Stimulated activated CD8-positive, alpha-beta memory T cell treated with anti-CD3 and anti-CD28 coated beads, Interleukin-2, amount 100 ng/mL, for 1 hour (primary cell): ENCODE measurements around the gene FOXJ2.
"Not testable (repeated sequence)": the region's sequence is repeated elsewhere in the genome, so short reads cannot be mapped to it uniquely, and the experiment has no call there.

ENCODE experiments used
- DNase-seq, 2 donors: peaks; one replicate each; pipeline ENCODE4 v3.0.0-alpha.2; 2020; ENCODE audit warnings: low read depth in 2 of 2

FOXJ2 gene

DNA sequence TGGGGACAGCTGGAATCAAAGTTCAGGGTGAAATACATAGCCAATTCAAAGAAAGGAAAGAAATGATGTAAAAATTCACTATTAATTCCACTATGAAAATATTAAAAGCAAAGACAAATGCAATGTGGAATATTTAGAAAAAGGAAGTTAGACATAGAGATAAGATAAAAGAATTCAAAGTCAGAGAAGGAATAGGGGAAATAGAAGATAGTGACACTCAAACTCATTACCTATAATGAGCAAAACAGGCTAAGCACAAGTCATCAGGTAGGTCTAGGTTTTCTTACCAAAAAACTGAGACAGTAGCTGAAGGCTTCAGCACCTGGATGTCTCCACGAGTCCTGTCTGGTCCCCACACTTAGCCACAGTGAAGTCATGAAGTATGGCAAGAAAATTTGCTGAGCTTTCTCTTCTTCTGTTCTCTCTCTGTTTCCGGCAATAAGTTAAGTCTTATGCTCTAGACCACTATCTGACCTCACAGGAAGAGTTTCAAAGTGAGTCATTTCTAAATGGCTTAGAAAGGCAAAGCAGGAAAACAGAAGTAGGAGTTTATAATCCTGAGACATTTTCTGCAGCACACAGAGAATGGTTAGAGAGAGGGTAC lies 33.6 kb downstream of the FOXJ2 start, which contains the start of gene C3AR1:
C3AR1 (minus strand) TSS at position 369 of the 604 bp plus-strand sequence. CDS start 6,174 bp downstream, outside the sequence.
- DNase-seq, result peak in 1 of 2 donors; percentile 7

DNA sequence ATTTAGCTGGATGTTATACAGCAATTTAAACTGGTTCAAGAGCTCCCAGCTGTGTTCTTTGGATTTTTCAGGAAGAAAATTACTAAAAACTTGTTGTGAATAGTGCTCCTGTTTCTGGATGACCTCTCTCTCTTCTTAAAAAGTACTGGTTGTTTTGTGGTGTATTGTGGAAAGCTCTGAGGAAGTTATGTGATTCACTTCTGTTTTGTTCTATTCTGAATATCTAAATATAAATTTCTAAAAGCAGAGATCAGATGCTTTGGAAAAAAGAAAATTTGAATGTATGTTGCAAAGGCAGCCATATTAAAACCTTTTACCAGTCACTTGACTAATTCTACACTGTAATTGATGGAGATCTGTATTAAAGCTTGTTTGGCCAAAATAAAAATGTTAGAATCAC lies 37.1 kb downstream of the FOXJ2 start:
- no peak for DNase-seq

DNA sequence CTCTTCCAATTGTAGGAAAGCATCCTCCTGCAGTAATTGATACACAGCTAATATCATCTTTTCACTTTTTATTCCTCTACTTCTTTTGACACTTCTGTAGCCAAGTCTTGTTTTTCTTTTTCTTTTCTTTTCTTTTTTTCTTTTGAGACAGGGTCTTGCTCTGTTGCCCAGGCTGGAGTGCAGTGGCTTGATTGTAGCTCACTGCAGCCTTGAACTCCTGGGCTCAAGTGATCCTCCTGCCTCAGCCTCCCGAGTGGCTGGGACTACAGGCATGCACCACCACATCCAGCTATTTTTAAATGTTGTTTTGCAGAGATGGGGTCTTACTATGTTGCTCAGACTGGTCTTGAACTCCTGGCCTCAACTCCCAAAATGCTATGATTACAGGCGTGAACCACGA lies 39.3 kb downstream of the FOXJ2 start:
- not testable (repeated sequence) for DNase-seq

DNA sequence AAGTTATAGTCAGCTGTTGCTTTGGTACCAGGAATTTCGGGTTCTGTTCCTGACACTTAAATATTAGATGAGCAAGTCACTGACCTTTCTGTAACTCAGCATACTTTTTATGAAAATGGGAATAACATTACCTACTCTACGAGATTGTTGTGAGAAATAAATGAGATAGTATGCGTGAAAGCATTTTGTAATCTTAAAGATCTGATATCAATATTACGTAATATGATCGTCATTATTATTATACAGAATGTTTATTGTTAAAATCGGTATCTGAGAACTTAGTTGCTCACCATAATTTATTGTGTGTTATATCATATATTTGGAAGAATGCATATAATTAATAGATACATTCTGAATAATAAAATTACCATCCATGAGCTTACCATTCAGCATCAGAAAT lies 43.4 kb downstream of the FOXJ2 start:
- DNase-seq, result no peak

DNA sequence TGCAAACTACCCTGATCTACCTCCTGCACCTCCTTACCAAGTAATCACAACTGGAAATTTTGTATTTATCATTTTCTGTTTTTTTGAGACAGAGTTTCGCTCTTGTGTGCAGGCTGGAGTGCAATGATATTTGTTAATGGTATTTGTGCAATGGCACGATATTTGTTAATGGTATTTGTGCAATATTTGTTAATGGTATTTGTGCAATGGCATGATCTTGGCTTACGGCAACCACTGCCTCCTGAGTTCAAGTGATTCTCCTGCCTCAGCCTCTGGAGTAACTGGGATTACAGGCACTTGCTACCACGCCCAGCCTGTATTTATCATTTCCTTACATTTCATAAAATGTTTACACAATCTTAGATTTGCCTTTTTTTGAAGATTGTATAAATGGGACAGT lies 43.9 kb downstream of the FOXJ2 start:
- DNase-seq, result no peak

DNA sequence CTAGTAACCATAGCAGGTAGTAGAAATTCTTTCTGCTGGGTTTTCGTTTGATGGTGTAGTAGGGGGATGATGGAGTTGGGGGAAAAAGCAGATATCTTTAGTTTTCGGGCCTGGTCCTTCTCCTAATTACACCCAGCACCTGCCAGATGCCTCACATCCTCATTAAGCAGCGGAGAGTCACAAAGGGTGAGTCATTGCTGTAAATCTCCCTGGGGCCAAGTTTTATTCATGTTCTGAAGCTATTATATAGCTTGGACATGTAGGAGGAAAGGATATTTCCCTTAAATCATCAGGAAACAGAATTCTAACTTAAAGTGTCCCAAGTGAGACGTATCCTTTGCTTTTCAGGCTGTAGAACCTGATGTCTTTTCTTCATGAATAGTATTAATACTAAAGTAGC lies 44.7 kb downstream of the FOXJ2 start:
- no peak for DNase-seq

DNA sequence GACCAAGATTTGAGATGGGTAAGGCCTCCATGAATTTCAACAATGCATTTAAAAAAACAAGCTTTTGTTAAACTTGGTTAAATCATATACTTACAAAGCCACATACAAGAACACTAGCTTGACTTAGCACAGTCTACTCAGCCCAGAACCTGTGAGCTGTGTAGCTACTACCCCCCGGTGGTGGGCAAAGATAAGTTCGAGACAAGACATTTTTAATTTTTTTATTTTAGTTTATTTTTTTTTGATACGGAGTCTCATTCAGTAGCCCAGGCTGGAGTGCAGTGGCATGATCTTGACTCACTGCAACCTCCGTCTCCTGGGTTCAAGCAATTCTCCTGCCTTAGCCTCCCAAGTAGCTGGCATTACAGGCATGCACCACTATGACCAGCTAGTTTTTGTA lies 45.9 kb downstream of the FOXJ2 start:
- DNase-seq, result peak; percentile 14 to 40

DNA sequence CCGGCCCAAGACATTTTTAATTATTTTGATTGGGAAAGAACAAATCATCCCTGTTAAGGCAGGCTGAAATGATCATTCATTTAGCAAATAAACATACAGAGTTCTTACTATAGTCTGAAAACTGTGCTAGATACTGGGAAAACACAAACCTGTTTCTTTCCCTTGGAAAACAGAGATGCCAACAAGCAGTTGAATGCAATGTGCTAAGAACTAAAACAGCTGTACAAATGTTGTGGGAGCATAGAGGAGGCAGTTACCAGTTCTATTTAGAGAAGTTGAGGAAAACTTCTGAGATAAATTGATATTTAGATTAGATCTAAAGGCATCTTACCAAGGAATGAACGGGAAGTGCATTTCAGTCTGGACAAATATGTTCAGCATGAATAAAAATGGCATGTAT lies 46.4 kb downstream of the FOXJ2 start:
- no peak for DNase-seq

DNA sequence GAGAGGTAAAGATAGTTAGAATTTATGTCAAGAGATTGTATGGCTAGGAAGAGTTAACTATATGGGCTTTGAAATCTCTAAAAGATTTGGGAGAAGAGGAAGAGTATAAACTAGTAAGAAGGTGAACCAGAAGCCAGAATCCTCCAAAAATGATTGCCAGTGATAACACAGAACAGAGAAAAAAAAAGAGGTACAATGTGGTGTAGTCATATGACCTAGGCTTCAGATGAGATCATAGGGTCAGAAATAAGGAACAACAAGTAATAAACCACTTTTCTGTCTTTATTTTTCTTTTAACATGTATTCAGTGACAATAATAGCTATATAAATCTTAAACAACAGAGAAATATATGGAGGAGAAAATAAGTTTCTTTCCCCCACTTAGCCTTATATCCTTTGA lies 47.6 kb downstream of the FOXJ2 start:
- no peak for DNase-seq

DNA sequence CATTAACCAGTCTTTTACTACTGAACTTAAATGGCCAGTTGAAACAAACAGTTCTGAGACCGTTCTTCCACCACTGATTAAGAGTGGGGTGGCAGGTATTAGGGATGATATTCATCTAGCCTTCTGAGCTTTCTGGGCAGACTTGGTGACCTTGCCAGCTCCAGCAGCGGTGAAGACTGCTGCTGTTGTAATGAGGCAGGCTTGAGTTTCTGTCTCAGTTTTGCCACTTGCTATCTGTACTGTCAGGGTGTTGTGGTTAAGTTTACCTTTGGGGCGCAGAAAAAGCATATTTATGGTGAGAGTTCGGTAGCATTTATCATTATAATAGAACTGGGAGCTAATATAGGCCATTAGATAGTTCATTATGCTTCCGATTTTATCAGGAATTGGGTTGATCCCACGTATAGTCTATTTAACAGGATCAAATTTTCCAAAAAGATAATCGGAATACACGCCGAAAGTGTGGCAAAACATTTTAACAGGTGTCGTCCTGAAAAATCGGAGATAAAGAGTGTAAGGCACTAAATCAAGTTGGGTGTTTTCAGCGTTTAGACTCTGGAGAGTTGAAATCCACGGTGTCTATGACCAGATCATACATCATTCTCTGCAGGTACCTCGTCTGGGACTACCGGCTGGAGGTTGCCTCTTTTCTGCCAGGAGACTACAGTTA lies 48.9 kb downstream of the FOXJ2 start:
- DNase-seq, result no peak

DNA sequence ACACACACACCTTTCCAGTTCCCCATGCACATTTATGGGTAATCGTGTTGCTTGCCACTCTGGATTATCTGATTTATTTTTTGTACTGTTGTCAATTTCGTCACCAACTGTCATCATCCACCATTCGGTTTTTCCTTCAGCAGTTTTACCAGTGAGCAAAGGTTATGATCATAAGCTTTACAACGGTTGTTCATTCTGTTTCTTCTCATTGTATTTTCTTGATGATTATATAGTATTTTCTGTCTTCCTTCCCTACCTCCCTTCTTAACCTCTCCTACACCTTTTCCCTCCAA lies 50.2 kb downstream of the FOXJ2 start:
- DNase-seq, result no peak

DNA sequence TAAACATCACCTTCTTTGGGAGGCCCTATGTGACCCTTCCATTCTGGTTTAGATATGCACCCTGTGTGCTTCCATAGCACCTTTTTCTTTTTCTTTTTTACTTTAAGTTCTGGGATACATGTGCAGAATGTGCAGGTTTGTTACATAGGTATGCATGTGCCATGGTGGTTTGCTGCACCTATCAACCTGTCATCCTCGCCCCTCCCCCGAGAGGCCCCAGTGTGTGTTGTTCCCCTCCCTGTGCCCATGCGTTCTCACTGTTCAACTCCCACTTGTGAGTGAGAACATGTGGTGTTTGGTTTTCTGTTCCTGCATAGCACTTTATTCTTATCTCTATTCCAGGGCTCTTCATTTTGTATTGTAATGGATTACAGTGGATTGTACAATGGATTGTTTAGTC lies 51.8 kb downstream of the FOXJ2 start:
- DNase-seq, result not testable (repeated sequence)

DNA sequence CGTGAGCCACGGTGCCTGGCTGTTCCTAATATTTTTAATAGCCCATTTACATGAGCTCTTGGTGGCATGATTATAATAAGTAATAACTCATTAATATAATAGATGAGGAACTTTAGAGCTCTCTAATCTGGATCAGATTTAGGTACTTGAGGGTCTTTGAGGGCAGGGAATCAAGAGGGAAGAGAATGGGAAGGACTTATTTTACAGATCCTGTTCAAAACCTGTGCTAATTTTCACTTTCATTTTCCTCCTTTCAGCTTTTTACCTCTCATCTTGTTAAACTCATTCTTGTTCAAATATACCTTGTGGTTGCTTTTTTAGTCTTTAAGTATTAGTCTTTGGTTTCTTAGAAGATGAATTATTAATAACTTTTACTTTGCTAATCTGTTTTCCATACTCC lies 55.1 kb downstream of the FOXJ2 start:
- no peak for DNase-seq

DNA sequence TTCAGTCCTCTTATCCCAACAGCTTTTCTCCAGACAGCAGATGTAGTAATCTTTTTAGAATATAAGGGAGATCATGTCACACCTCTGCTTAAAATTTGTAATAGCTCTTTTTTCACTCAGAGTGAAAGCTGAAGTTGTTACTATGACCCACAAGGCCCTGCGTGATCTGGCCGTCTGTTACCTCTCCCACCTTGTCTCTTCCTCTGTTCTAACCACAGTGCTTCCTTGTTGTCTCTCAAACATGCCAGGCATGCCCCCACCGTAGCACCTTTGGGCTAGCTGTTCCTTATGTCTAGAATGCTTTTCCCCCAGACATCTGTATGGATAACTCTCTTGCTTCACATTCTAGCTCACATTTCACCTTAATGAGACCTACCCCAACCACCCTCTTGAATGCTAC lies 56.1 kb downstream of the FOXJ2 start:
- no peak for DNase-seq

DNA sequence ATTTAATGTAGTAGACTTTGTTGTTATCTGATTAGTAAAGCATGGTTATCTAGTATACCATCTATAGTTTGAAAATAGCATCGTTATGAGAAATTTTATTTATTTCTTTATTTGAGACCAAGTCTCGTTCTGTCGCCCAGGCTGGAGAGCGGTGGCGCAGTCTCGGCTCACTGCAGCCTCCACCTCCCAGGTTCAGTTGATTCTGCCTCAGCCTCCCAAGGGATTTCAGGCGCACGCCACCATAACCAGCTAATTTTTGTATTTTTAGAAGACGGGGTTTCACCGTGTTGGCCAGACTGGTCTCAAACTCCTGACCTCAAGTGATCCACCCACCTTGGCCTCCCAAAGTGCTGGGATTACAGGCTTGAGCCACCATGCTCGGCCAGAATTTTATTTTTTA lies 56.8 kb downstream of the FOXJ2 start:
- not testable (repeated sequence) for DNase-seq

DNA sequence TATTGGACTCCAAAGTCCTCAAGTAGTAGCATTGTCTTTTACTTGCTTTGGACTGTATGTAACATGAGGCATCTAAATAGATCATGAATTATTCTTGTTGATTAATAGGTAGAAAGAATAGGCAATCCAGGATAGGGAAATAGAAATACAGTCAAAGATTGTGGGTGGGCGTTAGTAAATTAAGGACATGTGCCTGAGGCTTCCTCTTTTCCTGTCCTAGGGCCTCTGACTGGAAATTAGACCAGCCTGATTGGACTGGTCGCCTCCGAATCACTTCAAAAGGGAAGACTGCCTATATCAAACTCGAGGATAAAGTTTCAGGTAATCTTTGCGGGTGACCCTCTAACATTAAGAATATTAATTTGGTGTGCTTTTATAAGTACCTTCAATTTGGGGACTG lies 57.2 kb downstream of the FOXJ2 start:
- DNase-seq, result no peak

DNA sequence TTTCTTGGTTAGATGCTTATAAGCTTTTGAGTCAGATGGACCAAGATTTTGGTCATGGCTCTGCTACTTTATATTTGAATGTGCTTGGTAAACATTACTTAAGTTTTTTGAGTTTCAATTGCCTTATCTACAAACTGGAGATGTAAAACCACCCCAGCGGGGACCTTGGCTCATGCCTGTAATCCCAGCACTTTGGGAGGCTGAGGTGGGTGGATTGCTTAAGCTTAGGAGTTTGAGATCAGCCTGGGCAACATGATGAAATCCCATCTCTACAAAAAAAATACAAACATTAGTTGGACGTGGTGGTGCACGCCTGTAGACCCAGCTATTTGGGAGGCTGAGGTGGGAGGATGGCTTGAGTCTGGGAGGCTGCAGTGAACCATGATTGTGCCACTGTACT lies 60.8 kb downstream of the FOXJ2 start:
- no peak for DNase-seq

DNA sequence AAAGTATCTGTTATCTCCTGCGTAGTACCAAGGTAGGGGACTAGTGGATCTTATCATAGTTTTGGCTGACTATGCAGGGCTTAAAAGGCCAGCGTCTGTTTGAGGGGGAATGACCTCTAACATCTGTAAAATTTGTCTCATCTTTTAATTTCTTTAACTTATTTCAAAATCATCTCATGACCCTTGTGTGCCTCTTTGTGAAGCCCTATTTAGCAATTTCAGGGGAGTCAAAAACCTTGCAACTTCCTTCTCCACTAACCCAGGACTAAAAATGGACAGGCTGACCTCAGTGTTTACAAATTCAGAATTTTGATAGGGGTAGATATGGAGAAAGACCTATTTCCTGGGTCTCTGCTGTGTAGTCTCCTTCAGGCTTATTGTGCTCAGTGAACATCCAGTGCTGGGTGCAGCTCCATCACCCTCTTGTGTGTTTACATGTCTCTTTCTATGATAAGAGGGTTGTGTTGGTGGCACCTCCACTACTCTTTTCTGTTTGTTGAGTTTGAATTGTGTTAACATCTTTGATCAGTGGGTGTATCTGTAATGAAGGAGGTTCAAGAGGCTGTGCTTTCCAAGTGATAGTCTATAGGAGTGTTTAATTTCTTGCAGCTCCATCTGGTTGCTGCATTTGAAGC lies 63.9 kb downstream of the FOXJ2 start:
- DNase-seq, result no peak

DNA sequence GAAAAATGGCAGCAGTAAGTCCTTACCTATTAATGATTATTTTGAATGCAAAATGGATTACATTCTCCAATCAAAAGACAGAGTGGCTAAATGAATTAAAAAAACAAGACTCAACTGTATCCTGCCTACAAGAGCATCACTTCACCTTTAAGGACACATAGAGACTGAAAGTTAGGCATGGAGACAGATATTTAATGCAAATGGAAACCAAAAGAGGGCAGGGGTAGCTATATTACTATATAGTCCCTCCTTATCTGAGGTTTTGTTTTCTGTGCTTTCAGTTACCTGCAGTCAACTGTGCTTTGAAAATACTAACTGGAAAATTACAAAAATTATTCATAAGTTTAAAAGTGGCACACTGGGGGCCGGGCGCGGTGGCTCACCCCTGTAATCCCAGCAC lies 66.7 kb downstream of the FOXJ2 start:
- DNase-seq, result no peak
